ENCODE results near the gene LBH.

The LBH gene

GRCh38 chr2:30234180-30234971 is 3.0 kb downstream of the LBH start:
- no peak for DNase-seq

- DNase-seq, result no peak
These were observed 3.8 kb downstream of the LBH start for GRCh38 chr2:30235008-30235655.

DNA sequence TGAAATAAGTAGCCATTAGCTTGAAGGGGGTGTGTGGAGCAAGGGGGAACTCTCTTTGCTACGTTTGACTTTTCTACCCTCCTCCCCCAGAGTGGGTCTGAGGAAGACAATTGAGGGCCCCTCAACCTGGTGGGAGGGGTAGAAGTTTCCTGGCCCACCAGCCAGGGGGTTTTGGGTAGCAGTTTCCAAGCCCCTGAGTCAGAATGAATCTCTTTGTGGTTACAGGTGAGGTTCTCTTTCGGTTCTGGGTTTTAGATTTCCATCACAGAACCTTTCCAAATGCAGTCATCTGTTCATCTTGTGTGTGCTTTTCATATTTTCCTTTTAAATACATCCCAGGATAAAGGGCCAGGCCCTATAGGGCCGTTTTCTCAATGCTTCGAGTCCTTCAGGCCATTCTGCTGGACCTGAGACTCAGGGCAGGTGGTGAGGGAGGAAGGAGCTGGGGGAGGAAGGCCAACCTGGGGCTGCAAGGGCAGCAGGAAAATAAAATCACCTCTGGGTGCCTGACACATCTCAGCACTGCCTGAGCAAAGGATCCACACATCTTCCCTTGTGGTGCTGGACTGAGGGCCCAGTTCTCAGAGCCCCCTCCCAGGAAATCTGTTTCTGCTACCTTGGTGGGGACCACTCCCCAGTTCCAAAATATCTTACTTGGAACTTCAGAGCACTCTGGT is 4.7 kb downstream of the LBH start:
- DNase-seq, result no peak

DNA sequence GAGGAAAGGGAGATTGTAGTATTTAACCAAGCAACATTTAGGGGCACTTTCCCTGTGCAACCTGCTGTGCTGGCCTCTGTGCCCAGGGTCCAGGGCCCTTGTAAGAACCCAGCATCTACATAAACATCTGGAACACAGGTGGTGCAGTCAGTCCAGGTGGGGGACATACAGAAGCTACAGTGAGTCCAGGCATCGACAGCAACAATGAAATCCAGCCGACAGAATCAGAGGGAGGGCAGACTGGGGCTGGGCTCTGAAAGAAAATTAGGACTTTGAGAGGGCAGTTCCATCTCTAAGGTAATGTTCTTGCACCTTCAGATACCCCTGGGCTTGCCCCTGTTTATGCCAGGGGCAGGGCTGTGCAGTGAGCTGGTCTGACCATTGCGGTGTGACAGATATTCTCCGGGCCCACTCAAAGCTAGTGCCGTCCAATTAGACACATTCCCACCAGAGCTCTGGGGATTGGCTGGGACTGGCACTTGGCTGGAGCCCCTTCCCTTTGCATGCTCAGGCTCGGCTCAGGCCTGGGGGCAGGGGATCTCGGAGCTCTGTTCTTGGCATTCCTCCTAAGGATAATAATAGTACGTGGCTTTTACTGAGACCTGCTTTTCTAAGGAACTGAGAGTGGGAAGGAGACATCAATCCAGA is 5.4 kb downstream of the LBH start:
- DNase-seq, result no peak

DNA sequence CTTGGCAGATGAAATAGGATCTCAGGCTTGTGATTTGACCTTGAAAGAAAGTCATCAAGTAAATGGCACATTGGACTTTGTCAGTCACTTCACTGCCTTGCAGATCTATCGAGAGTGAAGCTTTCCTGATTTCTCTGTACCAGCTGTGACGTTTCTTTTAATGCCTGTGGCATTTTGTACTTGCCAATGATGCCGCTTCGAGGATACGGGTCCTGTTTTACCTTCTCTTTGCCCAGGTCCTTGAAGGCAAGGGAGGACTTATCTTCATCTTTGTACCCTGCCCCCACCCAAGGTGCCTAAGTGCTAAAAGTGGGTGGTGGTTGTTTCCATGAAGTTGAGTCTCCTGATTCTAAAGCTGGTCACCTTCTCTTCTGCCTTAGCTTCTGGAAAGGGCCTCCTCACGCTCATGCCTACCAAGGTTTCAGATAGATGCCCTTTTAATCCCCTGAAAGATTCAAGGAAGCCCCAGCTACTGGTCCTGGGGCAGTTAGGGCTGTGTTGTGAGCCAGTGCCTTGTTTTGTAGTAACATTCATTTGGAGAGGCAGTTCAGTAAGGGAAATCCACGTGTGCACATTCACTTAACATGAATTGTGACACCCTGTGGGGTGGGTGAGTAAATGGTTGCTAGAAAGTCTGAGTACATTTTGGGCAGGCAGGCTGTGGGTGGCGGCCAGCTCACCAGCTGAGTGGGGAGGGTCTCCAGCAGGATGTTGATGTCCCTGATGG is 6.1 kb downstream of the LBH start:
- DNase-seq, result no peak

DNA sequence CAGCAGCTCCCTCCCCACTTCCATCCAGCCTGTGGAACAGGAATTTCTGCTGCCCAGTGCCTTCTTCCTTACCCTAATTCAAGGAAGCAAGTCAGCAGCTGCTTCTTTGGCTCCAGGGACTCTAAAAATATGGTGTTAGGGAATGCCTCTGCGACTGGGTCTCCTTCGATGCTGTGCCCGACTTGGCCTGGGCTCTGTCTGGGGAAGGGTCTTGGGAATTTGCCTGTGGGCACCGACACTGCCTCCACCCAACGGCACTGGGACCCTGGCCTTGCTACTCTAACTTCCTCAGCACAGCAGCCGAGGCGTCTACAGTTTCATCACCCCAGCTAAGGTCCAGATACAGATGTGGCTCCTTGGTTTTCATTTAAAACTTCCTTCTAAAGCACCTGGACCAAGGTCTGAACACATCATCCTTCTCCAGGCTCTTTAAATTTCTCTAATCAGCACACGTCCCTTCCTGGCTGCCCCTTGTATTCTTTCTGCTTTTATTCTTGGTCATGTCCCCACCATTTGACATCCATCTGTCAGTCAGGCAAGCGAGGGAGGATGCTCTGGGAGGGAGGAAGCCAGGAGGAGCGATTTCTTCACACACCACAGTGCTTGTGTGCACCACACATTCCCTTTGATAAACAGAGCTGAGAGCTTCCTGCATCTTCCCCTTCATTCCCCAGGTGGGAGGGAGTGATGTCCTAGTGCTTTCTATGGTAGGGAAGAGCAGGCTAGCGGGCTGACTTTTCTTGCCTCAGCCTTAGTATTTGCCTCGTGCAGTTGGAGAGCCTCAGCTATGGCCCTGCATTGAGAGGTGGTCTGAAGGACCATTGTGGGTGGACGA is 6.8 kb downstream of the LBH start:
- no peak for DNase-seq

GRCh38 chr2:30239308-30239985 is 8.1 kb downstream of the LBH start:
- DNase-seq, result peak in 3 of 58 donors; percentile 9 to 20 (median 15)

GRCh38 chr2:30239986-30240752 is 8.8 kb downstream of the LBH start:
- peak in 1 of 58 donors; percentile 9 for DNase-seq

DNA sequence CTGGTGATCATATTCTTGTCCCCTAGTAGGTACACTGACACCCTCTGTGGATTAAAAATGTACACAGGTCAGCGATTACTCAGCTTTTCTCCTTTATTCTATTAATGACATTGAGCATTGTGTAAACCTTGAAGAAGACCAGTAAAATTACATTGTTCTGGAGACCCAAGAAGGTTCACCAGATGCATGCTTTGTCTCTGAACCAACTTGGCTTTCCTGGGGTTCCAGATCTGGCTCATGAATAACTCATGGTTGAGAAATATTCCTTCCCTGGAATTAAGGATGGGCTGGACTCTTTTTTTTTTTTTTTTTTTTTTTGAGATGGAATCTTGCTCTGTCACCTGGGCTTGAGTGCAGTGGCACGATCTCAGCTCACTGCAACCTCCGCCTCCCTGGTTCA is 11.9 kb downstream of the LBH start:
- no peak for DNase-seq

DNA sequence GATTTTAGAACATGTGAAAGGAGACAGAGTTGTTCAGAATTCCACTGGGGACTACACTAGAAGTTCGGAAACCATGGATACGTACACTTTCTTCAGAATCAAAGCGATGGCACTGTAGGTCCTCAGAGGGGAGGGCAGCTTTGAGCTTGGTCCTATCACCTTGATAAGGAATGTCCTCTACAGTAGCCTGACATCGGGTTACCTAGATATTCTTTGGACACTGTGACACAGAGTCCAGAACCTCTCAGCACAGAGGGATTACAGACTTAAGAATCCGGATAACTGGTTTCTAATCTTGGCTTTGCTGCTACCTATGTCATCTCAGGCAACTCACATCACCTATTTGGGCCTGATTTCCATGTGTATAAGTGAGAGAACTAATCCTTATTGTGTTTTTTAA is 14.0 kb downstream of the LBH start:
- no peak for DNase-seq

DNA sequence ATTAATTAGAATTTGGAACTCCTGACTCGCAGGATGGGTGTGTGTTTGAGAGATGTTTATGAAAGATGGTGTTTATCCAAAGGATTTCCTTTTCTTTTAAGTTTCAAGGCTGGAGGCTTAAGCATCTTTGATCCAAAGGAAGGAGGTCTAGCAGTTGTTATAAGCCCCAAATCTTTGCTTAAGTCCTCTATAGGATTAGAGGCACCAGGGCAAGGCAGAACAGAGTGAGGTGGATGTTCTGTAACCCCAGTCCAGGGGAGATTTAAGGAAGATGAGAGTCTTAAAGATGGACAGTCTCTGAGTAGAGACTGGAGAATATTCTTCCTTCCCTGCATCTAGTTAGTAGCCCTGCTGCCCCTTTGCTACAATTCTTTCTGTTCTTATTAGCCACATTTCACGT is 17.5 kb downstream of the LBH start:
- no peak for DNase-seq

DNA sequence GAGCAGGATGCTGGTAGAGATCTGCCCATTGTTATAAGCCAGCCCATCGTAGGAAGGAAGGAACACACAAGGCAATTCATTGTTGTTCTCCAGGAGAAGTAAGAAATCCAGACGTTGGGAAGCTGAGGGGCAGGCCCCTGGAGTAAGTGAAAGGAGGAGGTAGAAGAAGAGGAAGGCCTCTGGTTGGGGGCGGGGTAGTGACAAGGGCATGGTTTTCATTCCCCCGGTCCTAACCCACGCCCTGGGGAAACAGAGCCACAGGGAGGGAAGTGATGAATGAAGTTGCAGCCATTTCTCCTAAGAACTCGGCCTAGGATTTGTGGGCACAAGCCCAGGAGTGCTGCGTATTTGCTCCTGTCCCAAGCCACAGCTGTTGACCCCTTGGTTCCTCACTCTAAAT is 18.0 kb downstream of the LBH start:
- no peak for DNase-seq

DNA sequence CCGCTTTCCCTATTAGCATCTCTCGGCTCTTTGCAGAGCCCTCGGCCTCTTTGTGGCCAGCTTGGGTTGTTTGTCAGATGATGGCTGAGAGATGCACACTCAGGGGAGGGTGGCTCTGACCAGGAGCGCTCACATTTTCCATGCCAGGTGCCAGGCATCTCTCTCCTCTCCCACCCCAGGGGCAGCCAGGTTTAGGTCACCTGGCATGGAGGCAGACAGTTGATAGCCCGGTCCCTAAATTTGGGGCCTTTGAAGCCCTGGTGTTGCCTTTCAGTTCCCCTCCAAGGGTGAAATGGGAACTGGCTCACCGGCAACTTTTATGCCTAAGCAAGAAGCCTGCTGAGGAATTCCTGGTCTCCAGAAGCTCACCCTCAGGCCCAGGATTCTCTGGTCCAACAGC is 19.1 kb downstream of the LBH start:
- no peak for DNase-seq

- DNase-seq, result peak in 1 of 58 donors; percentile 7
These were observed 21.7 kb downstream of the LBH start for GRCh38 chr2:30252723-30253701.

DNA sequence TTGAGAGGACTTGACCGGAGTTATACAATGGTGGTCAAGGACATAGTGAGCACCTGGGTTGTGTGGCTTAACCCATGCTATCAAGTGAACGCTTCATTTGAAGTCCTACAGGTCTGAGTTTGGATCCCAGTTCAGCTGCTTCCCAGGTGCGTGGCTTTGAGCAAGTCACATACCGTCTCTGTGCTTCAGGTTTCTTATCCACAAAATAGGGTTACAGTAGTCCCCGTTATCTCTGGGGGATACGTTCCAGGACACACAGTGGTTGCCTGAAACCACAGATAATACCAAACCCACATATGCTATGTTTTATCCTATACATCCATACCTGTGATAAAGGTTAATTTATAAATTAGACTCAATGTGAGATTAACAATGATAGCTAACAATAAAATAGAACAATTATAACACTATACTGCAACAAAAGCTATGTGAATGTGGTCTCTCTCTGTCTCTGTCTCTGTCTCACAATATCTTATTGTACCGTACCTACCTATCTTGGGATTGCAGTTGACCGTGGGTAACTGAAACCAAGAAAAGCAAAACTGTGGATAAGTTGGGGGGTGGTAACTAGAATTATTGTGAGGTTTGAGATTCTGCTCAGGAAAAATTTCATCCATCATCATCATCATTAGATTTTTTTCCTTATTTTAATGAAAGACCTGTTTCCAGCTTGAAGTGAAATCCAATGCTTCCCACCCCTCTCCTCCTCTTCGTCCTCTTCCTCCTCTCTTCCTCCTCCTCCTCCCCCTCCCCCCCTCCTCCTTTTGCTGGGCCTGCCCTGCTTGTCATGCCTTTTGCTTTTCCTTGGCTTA is 22.7 kb downstream of the LBH start:
- DNase-seq, result no peak

- DNase-seq, result no peak
These were observed 23.3 kb downstream of the LBH start for GRCh38 chr2:30254685-30255001.

GRCh38 chr2:30255026-30255425 is 23.7 kb downstream of the LBH start:
- DNase-seq, result no peak

Data from anterior cingulate cortex (tissue), 58 donors.